ENCODE measurements around the gene TMTC2.
"Not testable (repeated sequence)": the region's sequence is repeated elsewhere in the genome, so short reads cannot be mapped to it uniquely, and the experiment has no call there.

The TMTC2 gene

DNA sequence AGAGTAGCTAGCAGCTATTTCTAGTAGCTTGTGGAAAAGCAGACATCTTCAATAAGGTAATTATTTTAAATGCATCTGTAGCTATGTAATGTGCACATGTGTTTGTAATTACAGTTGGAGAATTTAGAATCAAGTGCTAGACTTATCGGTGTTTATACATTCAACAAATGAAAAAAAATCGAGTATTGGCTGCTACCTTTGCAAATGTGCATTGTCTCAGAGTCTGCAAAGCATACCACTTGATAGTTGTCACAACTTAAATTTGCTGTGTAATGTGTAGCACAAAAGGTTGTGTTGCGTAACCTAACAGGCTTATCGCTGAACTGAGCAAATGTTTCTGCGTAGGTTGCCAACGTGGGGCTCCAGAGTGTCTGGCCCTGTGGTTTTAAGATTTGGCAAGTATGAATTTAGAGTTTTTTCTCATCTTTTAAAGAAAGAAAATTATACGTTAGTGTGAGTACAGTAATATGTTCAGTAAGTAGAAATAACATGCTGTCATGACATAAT lies 44.3 kb downstream of the TMTC2 start:
- FAIRE-seq: no peak

DNA sequence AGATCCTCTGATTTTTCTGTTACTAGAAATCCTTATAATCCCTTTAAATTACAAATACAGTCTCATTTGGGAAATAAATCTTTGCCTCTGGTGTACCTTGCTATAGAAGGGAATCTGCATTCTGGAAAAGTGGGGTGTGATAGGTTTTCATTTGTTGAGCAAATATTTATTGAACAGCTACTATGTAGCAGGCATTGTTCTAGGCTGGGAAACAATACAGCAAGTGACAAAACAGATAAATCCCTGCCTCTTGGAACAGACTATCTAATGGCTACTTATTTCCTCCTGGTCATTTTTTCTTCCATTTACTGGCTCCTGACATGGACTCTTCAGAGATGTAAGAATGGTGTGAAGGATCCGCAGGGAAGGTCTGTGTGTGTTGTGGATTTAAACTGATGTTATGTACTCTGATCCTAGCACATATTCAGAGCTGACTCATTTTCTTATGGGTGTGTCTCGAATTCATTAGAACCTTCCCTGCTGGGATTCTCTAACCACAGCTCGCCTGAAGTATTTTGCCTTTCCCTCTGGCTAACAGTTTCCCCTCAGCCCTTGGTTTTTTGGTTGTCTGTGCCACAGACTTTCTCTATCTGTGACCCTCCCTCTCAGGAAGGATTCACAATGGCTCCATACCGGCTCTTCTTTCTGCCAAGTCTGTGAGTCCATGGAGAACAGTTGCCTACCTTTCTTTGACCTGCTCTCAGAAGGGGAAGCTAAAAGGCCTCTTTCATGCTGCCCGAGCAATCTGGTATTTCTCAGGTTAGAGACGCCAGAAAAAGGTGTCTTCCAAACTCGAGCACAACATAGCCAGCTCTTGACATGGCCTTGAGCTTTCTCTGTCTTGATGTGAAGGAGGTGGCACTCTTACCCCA lies 53.7 kb downstream of the TMTC2 start:
- FAIRE-seq: no peak

DNA sequence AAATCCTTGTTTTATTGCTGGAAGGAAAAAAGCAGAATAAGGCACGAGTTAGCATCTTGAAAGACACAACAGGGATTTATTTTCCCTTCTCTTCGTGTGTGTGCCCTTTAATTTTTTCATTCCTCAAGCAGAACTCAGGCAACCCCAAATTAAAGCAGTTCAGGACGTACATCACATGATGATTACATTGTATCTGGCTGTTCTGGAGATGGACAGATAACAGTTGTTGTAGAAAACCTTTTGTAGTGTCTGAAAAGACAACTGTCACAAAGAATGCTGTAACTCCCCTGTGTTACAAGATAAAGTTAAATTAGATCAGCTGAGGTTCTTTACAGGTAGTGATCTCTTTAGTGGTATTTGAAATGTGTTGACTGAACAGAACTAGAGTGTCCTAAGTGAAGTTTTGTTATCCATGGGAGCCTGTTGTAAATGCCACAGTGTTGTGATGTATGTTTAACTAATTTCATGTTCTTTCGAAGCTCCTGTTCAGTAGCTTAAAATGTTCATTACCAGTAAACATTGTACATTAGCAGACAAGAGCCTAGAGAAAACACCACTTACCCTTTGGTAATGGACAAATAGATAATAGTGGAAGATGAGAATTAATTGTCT lies 58.5 kb downstream of the TMTC2 start:
- no peak for FAIRE-seq

DNA sequence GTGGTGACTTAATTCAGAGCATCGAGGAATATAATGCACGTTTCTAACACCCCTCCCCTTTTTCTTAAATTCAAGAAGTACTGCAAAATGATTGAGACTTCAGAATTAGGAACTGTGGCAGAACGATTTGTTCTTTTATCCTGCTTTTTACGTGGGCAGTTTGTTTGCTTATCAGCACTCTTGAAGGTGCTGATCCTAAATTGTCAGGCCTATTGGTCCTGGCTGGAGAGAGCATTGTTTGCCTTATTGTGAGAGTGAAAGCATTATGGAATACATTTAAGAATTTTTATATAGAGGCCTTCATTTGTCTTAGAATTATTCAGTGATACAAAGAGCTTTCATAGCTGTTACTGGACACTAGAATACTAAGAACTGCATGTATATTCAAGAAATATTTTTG lies 59.1 kb downstream of the TMTC2 start:
- FAIRE-seq: no peak

DNA sequence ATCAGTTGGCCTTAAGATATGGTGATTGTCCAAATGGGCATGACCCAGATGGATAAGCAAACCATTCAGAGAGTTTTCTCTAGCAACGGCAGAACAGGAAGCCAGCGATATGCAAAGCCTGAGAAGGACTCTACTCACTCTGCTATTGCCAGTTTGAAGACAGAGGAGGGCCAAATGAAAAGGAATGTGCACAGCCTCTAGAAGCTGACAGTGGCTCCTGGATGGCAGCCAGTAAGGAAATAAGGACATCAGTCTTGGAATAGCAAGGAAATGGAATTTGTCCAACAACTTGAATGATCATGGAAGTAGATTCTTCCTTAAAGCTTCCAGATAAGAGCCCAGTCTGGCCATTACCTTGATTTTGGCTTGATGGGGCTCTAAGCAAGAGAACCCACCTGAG lies 60.0 kb downstream of the TMTC2 start:
- FAIRE-seq: no peak

DNA sequence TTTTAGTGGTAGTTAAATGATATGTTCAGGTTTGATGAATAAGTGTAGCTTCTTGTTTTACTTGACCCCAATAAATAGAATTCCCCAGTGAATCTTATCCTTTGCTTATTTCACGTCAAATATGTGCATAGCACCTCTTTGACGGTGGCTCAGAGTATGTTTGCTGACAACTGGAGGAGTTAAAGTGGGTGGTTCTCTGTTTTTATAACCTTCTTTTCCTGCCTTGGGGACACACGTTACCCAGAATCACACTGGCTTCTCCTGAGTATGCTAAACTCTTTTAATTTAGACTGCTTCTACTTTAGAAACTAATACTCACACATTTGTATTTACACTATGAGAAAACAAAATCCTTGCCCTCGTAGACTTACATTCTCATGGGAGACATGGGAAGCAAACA lies 62.3 kb downstream of the TMTC2 start:
- FAIRE-seq: no peak

DNA sequence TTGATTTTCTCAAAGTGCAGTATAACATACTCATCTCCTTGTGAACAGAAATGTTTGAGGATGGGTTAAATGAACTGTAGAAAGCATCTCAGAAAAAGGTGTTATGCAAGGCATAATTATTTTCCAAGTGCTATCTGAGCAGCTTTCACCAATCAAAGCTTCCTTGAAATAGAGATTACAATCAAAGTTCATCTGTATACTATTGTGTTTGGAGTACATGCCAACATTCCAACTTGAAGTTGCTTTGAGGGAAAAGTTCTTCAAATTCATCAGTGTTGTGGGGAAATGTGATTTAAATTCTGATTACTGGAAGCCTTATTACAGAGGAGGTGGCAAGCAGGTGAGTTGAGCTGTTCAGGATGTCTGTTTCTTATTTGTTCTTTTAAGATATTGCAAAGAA lies 68.2 kb downstream of the TMTC2 start:
- no peak for FAIRE-seq

DNA sequence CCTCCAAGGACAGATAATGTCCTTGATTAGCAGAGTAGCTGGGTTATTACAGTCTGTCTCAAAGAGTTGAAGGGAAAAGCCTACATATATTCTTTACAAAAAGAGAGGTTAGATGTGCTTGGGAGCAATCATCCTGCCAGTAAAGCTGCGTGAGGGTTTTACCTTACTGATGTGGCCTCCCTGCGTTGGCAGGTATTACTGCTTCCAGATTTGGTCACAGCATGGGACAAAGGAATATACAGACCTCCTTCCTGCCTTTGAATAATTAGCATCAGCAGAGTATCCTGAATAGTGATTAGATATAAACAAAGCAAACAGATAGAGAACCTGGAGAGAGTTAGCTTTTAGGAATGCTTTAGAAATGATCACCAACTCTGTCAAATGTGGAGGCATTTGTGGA lies 69.6 kb downstream of the TMTC2 start:
- FAIRE-seq: no peak

DNA sequence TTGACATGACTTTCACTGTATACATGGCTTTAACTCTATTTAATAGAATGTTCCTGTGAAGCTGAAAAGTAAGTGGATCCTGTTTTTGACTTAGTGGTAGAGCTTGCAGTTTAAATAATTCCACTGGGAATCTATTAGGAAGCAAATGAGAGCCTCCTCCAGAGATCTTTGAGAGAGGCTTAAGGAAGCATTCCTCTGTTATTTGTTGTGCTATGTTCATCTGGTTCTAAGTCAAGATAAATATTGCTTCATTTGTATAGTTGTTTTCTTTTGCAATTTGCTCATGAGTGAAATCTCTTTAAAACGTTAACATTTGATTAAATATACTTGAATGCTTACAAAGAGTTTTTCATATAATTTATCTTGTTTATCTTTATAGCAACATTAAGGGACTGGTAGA lies 70.4 kb downstream of the TMTC2 start:
- FAIRE-seq: no peak

DNA sequence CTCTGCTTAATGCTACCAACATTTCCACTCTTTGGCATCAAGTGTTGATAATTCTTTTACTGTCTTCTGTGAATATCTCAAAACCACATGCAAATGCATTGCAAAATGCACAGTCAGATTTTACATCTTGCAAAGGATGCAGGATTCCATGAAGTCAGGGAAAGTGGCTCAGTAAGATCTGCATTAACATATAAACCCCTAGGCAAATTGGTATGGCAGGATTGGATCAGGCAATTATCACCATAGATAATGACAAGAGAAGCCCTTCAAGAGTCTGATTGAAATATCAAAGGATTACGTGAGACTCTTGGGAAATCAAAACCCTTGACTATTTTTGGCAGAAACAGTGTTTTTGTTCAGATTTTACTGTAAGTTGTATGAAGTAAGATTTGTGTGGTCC lies 71.0 kb downstream of the TMTC2 start:
- no peak for FAIRE-seq

DNA sequence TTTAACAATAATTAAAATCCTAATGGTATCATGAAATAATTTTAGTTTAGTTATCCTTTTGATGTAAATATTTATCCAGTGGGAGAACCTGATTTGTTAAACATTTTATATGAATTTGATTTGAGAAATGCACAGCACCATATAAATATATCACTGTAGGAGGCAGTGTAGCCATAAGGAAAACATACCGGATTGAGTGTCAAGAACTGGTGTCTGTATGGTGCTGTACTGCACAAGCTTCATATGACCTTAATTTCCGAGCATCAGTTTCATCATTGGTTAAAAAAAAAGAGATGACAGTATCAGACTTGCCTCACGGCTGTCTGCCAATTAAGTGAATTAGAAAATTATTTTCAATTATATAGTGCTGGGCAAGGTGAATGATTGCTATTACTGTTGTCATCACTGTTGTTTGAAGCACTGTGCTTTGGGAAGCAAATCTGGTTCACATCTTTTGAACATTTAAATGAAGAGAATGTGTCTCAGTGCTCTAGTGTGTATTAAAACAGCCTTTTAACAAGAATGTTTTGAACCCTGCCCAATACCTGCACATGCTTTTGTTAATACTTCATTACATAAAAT lies 72.1 kb downstream of the TMTC2 start:
- FAIRE-seq: peak; percentile 14

DNA sequence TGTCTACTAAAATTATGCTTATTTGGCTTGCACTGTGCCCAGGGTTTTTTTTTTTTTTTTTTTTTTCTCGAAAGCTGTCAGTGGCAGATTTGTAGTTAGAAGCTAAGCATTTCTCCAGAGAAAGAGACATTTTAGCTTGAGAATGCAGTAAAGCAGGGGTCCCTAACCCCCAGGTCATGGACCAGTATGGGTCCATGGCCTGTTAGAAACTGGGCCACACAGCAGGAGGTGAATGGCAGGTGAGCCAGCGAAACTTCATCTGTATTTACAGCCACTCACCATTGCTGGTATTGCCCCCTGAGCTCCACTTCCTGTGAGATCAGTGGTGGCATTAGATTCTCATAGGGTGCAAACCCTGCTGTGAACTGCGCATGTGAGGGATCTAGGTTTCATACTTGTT lies 73.7 kb downstream of the TMTC2 start:
- FAIRE-seq: no peak

DNA sequence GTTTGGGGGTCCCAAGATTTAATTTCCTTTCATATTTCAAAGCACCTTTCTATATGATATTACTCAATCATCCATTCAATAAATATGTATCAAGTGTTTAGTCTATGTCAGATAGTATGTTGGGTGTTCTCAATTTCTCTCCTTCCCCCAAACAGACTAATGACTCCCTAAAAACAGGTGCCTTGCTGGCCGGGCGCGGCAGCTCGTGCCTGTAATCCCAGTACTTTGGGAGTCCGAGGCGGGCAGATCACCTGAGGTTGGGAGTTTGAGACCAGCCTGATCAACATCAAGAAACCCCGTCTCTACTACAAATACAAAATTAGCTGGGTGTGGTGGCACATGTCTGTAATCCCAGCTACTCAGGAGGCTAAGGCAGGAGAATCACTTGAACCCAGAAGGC lies 78.5 kb downstream of the TMTC2 start:
- FAIRE-seq: not testable (repeated sequence)

DNA sequence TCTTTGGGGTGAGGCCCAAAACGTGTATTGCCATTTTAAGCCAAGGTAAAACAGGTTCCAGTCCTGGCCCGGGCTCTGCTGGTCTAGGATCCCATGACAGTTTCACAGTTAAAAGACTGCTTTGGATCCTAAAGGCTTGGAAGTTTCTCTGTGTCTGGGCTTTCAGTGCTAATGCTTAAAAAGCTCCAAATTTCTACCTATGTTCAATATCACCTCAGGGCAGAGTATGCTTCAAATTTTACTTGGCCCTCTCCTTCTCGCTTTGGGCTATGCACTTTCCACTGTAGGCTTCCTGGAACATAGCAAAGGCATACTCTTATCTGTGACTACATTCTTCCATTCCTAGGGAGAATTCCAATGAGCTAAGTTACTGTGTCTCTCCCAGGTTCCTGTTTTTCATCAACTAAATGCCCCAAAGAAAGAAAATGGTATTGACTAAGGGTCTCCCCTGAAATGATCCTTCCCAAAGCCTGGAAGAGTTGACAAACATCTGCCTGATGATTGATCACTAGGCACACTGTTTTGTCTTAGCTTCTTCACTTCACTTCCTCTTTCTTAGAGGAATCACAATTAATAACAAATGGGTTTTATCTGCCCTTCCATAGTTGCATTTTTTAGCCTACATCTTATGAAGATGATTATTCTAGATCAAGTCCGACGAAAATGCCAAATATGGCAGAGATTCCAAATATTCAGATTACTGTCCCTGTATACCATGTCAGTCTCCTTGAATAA lies 79.4 kb downstream of the TMTC2 start:
- FAIRE-seq: no peak

DNA sequence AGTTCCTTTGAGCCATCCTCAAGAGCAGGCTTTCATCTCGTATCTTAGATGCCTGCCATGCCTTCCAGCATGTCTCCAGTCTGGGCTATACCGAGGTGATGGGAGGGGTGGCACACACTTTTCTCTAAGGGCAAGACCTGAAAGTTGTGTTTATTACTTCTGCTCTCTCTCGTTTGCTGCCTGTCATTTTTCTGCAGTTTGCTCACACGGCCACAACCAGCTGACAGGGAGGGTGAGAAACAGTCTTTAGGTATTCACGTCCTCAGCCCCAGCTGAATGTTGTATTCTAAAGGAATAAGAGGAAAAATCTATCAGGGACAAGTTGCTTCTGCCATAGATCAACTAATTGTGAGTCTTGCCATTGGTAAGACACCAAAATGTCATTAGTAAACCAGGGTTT lies 88.0 kb downstream of the TMTC2 start:
- no peak for FAIRE-seq

DNA sequence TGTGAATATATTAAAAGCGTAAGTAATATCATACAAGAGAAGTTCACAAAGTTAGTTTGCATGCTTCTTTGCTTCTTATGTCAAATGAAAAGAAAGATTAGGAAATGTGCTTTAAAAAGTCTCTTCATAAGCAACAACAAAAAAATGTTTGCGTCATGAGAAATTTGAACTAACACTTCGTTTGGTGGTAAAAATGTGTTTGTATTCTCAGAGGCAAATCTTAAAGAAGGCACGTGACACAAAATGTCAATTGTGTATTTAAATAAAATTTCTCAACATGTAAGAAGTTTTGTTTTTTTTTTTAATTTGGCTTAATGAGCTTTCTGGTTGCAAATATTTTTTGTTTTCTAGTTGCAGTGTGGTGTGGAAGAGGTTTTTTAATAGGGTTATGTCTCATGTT lies 93.8 kb downstream of the TMTC2 start:
- no peak for FAIRE-seq

DNA sequence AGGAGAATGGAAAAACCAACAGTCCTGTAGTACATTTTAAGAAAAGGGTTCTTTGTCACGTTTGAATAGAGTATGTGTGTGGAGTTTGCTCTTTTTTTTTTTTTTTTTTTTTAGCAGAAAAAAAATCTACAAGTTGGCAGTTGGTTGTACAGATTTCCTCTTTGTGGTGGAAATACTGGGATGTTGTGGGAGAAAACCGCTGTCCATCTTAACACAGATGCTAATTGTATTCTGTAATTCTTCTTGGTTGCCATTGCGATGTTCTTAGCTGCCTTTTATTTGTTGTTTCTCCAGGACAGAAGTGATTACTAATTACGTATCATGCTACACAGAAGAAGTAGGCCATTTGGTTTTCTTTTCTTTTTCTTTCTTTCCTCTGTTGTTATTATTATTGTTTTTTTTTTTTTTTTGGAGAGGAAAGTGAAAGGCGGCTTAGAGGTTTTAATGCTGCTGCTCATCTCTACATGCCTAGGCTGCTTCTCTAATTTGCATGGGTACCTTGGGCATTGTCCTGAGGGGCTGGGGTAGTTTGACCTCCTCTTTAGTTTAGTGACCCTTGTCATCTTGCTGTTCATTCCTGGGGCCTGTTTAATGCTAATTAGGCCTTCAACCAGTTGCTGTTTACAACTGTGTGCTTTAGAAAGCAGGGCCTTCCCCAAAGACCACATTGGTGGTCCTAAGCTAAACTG lies 94.7 kb downstream of the TMTC2 start:
- no peak for FAIRE-seq

DNA sequence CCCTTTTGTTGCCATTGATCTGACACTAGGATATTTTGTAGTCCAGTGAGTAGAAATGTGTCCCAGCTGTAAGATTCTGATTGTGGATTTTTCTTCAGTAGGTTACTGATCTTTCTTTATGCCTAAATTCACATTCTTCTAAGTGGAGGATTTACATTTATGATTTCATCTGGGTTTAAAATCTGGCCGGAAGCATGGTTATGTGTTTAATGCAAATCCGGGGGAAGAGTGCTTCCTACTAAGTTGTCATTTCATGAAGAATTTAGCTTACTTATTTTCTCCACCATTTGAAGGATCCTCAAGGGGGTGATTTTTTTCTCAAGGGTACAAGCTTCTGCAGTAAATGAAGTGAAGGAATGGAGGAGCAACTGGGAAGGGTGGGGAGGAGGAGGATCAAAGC lies 96.7 kb downstream of the TMTC2 start:
- FAIRE-seq: no peak

DNA sequence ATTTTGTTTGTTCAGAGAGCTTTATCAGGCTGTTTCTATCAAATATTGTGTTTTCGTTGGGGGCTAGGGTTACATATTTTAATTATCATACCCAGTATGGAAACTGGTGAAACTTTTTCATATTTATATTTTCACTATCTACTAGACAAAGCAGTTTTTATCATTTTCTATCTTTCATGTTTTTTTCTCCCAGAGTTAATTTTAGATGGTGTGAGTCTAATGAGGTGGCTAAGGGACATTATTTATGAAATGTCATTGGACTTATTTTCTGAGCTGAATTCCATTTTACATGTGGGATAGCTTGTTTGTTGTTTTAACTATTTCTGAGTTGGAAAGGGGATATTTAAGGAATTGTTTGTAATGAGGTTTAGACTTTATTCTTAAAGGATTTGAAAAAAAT lies 100.3 kb downstream of the TMTC2 start:
- no peak for FAIRE-seq

DNA sequence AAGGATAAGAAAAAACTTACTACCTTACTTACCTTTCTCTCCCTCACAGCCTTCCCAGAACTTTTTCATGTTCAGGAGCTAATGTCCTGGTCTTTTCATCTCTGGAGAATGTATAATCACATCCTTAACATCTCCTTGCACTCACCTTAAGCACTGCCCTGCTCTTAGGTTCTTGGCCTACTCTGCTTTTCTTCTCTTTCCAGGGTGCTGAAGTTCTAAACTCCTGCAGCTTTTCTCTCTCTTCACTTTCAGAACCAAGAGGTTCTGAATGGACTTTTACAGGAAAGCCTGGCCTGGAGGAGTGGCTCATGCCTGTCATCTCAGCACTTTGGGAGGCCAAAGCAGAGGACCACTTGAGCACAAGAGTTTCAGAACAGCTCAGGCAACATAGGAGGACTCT lies 101.9 kb downstream of the TMTC2 start:
- no peak for FAIRE-seq

DNA sequence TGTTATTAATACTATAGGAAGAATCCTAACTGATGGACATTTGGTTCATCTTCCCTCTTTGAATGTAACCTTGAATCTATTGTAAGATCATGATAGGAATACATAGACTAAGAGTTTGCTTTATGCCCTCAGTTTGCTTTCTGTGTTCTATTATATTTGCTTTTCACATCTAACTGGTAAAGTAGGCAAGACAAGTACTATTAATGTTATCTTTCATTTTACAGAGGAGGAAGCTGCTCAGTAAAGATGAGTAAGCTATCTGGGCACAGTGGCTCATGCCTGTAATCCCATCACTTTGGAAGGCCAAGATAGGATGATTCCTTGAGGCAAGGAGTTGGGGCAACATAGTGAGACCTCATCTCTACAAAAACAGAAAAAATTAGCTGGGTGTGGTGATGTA lies 103.0 kb downstream of the TMTC2 start:
- no peak for FAIRE-seq

DNA sequence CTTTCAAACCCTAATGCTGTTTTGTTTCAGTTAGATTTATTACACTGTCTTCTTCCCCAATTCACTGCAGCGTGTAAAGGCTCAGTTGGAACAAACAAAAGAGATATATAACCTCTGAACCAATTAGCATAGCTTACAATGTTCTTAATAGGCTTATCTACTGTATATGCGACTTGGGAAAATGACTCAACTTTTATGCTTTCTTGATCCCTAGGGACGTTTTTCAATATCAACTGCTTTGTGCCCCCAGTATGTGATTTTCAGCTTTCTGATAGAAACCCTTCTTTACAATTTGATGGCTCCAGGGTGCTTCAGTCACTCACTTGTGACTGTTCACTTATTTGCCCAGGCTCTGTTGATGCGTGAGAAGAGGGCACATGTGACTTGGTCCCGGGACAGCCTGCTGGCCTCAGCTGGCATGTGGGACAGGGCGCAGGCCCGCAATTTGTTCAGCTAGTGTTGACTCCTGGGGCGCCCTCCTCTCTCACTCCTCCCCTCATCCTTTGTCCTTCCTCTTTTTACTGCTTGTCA lies 107.1 kb downstream of the TMTC2 start:
- no peak for FAIRE-seq

DNA sequence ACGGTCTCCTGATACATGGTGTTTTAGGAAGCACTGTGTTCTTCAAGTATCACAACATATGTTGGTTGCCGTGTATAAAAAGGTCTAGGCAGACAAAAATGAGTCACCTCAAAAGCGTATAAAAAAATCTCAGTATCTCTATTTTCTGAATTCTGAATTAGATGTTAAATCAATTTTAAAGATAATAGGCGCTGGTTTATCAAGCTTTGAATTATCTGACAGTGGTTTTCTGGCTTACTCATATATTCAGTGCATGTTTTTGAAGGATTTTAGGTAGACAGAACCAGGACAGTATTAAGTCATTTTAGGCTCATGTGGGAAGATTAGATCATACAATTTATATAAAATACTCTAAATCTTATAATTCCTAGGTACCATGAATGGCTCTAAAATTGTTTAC lies 110.8 kb downstream of the TMTC2 start:
- FAIRE-seq: no peak
